ENCODE measurements around the gene FCER1G.

Gene FCER1G

GRCh38 chr1:161198194-161198896 is 16.8 kb upstream of the FCER1G start:
- peak overlapping the region; percentile 47 for H3K4me3 ChIP-seq (replicated peaks; ENCODE audit: low read depth, low read length)
- DNase-seq (ENCODE audit: extremely low read depth, low read depth): no peak
- TF ChIP-seq CTCF (IDR thresholded peaks at IDR 0.05; ENCODE audit: low read depth, low read length, missing control alignments): no peak

GRCh38 chr1:161198897-161199431 is 16.1 kb upstream of the FCER1G start, which contains the start of gene ADAMTS4:
Gene ADAMTS4 (minus strand): TSS chr1:161199054. CDS start chr1:161198627, 427 bp downstream.
- peak; percentile 81 for DNase-seq (ENCODE audit: extremely low read depth, low read depth)
- TF ChIP-seq CTCF (IDR thresholded peaks at IDR 0.05; ENCODE audit: low read depth, low read length, missing control alignments): no peak
- H3K4me3 ChIP-seq (replicated peaks; ENCODE audit: low read depth, low read length): peak within 1 kb of the TSS; percentile 47

GRCh38 chr1:161199506-161200139 is 15.5 kb upstream of the FCER1G start:
- H3K4me3 ChIP-seq (replicated peaks; ENCODE audit: low read depth, low read length): no peak overlapping the region
- no peak for DNase-seq (ENCODE audit: extremely low read depth, low read depth)
- no peak for TF ChIP-seq CTCF (IDR thresholded peaks at IDR 0.05; ENCODE audit: low read depth, low read length, missing control alignments)

- no peak for DNase-seq (ENCODE audit: extremely low read depth, low read depth)
- no peak overlapping the region for H3K4me3 ChIP-seq (replicated peaks; ENCODE audit: low read depth, low read length)
- TF ChIP-seq CTCF (IDR thresholded peaks at IDR 0.05; ENCODE audit: low read depth, low read length, missing control alignments): no peak
Measured at GRCh38 chr1:161200421-161200991, 14.6 kb upstream of the FCER1G start.

- TF ChIP-seq CTCF (IDR thresholded peaks at IDR 0.05; ENCODE audit: low read depth, low read length, missing control alignments): no peak
- H3K4me3 ChIP-seq (replicated peaks; ENCODE audit: low read depth, low read length): peak overlapping the region; percentile 85
- DNase-seq (ENCODE audit: extremely low read depth, low read depth): peak; percentile 52
Measured at GRCh38 chr1:161200992-161201835, 13.9 kb upstream of the FCER1G start.
